ENCODE data around the gene GALNT13.

The GALNT13 gene

GRCh38 chr2:154194909-154195643, 323.4 kb downstream of the GALNT13 start:
- no peak overlapping the region for H3K4me3 ChIP-seq (ENCODE audit: low read depth, low read length)
- no peak for DNase-seq (ENCODE audit: low read depth)

GRCh38 chr2:154195644-154196195, 324.0 kb downstream of the GALNT13 start:
- H3K4me3 ChIP-seq (ENCODE audit: low read depth, low read length) = no peak overlapping the region

GRCh38 chr2:154198866-154199265, 327.1 kb downstream of the GALNT13 start:
- DNase-seq (ENCODE audit: low read depth) = no peak
- H3K4me3 ChIP-seq (ENCODE audit: low read depth, low read length) = no peak overlapping the region

More at GRCh38 chr2:154195644-154196195, 324.0 kb downstream of the GALNT13 start:
- no peak for DNase-seq (ENCODE audit: low read depth)

- no peak for DNase-seq (ENCODE audit: low read depth)
- H3K4me3 ChIP-seq (ENCODE audit: low read depth, low read length) = no peak overlapping the region
Measured at GRCh38 chr2:154203206-154203605, 331.5 kb downstream of the GALNT13 start.

- DNase-seq (ENCODE audit: low read depth) = no peak
- H3K4me3 ChIP-seq (ENCODE audit: low read depth, low read length) = no peak overlapping the region
Measured at GRCh38 chr2:154203902-154204301, 332.2 kb downstream of the GALNT13 start.

GRCh38 chr2:154207288-154208047, 335.7 kb downstream of the GALNT13 start:
- no peak overlapping the region for H3K4me3 ChIP-seq (ENCODE audit: low read depth, low read length)
- DNase-seq (ENCODE audit: low read depth) = no peak

GRCh38 chr2:154223726-154224125, 352.0 kb downstream of the GALNT13 start:
- DNase-seq (ENCODE audit: low read depth) = no peak

GRCh38 chr2:154226931-154227330, 355.2 kb downstream of the GALNT13 start:
- DNase-seq (ENCODE audit: low read depth) = no peak
- H3K4me3 ChIP-seq (ENCODE audit: low read depth, low read length) = no peak overlapping the region

More at GRCh38 chr2:154223726-154224125, 352.0 kb downstream of the GALNT13 start:
- H3K4me3 ChIP-seq (ENCODE audit: low read depth, low read length) = no peak overlapping the region

- no peak for DNase-seq (ENCODE audit: low read depth)
- no peak overlapping the region for H3K4me3 ChIP-seq (ENCODE audit: low read depth, low read length)
Measured at GRCh38 chr2:154228566-154229280, 357.0 kb downstream of the GALNT13 start.

GRCh38 chr2:154229966-154230365, 358.2 kb downstream of the GALNT13 start:
- H3K4me3 ChIP-seq (ENCODE audit: low read depth, low read length) = no peak overlapping the region
- no peak for DNase-seq (ENCODE audit: low read depth)

GRCh38 chr2:154231021-154231420, 359.3 kb downstream of the GALNT13 start:
- no peak for DNase-seq (ENCODE audit: low read depth)
- H3K4me3 ChIP-seq (ENCODE audit: low read depth, low read length) = no peak overlapping the region

- no peak overlapping the region for H3K4me3 ChIP-seq (ENCODE audit: low read depth, low read length)
- DNase-seq (ENCODE audit: low read depth) = no peak
Measured at GRCh38 chr2:154233231-154233630, 361.5 kb downstream of the GALNT13 start.

GRCh38 chr2:154238252-154238651, 366.5 kb downstream of the GALNT13 start:
- no peak overlapping the region for H3K4me3 ChIP-seq (ENCODE audit: low read depth, low read length)
- no peak for DNase-seq (ENCODE audit: low read depth)

- DNase-seq (ENCODE audit: low read depth) = no peak
- no peak overlapping the region for H3K4me3 ChIP-seq (ENCODE audit: low read depth, low read length)
Measured at GRCh38 chr2:154240316-154240715, 368.6 kb downstream of the GALNT13 start.

GRCh38 chr2:154240921-154241379, 369.2 kb downstream of the GALNT13 start:
- no peak overlapping the region for H3K4me3 ChIP-seq (ENCODE audit: low read depth, low read length)
- no peak for DNase-seq (ENCODE audit: low read depth)

- no peak for DNase-seq (ENCODE audit: low read depth)
- H3K4me3 ChIP-seq (ENCODE audit: low read depth, low read length) = no peak overlapping the region
Measured at GRCh38 chr2:154242687-154243086, 371.0 kb downstream of the GALNT13 start.

GRCh38 chr2:154243685-154244084, 372.0 kb downstream of the GALNT13 start:
- no peak overlapping the region for H3K4me3 ChIP-seq (ENCODE audit: low read depth, low read length)
- no peak for DNase-seq (ENCODE audit: low read depth)

- no peak for DNase-seq (ENCODE audit: low read depth)
- no peak overlapping the region for H3K4me3 ChIP-seq (ENCODE audit: low read depth, low read length)
Measured at GRCh38 chr2:154244932-154245331, 373.2 kb downstream of the GALNT13 start.

- no peak overlapping the region for H3K4me3 ChIP-seq (ENCODE audit: low read depth, low read length)
- DNase-seq (ENCODE audit: low read depth) = no peak
Measured at GRCh38 chr2:154247503-154247902, 375.8 kb downstream of the GALNT13 start.

GRCh38 chr2:154256136-154256535, 384.4 kb downstream of the GALNT13 start:
- no peak for DNase-seq (ENCODE audit: low read depth)
- H3K4me3 ChIP-seq (ENCODE audit: low read depth, low read length) = no peak overlapping the region
